D721Med (cell line): ENCODE results near the gene RASSF4.

Experiments used
- DNase-seq: peaks from one replicate; pipeline ENCODE4 v3.0.0; 2011; ENCODE audit warnings: low spot score; ENCODE audit not compliant: insufficient read length
- FAIRE-seq: peaks from 2 replicates; lab custom pipeline; 2011; peaks lifted over from hg19 to GRCh38; lab: Jason Lieb, UNC
- CTCF ChIP-seq: IDR thresholded peaks from 2 replicates; pipeline ENCODE4 v1.5.1; 2012; ENCODE audit warnings: mild to moderate bottlenecking, control low read depth; ENCODE audit not compliant: insufficient read depth; ENCODE audit errors: missing control alignments

RASSF4 gene

DNA sequence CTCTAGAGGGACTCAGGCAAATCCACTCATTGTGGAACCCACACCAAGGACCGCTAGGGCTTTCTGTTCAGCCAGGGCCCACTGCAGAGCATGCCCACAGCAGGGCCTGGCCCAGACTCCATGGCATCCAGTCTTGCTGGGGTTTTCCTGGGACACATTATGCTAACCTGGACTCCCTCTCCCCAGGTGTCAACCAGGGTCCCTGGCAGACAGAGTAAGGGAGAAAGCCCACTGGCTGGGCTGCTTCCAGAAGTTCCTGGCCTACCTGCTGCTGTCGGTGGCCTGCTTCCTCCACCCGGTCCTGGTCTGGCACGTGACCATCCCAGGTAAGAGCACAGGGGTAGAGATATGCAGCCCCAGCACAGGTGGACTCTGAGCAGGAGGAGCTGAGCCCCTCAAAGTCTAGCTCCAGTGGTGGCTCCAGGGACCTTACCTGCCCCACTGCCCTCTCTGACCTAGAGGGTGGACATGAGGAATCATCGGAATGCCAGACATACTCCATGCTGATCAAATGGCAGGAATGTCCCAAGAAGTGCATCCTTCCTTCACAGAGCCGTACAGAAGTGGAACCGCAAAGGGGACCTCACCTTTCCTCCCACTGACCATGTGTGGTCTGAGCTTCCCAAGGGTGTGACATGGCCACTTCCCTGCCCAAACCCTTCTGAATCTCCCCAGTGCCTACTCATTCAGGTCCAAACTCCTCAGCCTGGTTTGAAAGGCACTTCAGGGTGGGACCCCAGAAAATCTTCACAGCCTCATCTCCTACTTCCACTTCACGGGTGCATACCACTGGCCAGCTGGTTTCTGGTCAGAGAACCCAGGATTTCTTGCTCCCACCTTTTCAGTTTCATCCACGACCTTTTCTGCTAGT, 25.9 kb upstream of the RASSF4 start:
- no peak for FAIRE-seq
- TF ChIP-seq CTCF, result no peak
- no peak for DNase-seq

- FAIRE-seq, result no peak
- TF ChIP-seq CTCF, result no peak
- no peak for DNase-seq
Observed at GRCh38 chr10:44934416-44935200, 25.0 kb upstream of the RASSF4 start.

- DNase-seq, result no peak
- no peak for FAIRE-seq
- TF ChIP-seq CTCF, result no peak
Observed at GRCh38 chr10:44935201-44935965, 24.2 kb upstream of the RASSF4 start.

- DNase-seq (no peak), FAIRE-seq (no peak)
- no peak for TF ChIP-seq CTCF
Observed at GRCh38 chr10:44935966-44936295, 23.7 kb upstream of the RASSF4 start.

DNA sequence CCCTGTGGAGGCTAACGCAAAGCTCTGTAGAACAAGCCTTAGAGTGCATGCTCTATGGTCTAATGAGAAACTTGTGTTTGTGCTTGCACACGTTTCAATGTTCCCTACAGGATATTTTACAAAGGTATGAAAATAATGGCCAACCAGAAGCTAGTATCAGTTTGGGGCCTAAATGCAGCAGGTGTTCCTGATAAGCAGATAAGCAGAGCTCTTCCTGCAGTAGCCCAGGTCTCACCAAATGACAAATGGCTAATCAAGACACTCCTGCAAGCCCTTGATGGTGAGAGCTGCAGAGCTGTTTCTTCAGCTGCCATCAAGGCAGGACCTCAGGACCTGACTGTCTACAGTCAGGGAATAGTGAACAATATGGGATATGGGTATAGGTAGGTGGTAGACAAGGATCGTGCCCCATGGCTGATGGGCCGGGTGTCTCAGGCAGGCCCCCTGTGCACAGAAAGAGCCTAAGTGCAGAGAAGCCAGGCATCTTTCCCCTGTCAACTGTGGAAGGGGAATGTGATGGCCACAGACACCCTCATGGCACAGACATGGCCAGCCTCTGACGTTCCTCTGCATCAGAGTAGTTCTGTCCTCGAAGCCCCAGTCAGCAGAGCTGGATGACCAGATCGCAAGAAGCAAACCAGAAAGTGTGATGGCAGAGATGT, 23.2 kb upstream of the RASSF4 start:
- TF ChIP-seq CTCF, result no peak
- DNase-seq (no peak), FAIRE-seq (no peak)

DNA sequence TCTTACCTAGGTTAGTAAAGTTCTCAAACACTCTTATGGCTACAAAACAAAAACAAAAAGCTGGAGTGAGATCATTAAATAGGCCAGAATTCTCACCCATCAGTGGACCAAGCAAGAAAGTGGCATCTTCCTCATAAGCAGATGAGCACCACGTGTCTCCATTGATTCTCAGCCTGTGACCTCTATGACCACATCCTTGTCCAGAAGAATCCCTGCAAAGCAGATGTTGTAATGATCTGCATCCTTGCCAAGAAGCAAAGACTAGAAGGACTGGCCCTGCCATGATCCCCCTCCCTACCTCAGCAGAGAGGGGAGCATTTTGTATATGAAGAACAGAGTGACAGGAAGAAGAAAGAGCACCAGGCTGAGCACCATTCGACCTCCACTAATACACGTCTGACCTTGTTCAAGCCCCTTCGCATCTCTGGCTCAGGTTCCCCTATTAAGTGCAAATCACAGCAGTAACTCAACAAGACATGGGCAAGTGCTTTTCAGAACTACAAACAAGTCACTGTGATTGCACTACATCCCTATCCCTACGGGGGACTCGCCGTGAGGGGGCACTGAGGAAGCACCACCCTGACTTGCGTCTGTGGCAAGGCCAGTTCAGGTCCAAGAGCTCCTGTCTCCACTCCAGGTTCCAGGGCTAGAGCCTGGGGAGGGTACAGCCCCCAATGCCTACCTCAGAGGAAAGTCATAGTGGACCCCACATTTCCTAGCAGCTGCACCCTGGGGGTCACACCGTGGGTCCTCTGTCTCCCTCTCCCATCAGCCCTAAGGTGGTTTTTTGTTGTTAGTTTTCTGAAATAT, 22.2 kb upstream of the RASSF4 start:
- TF ChIP-seq CTCF, result no peak
- FAIRE-seq (no peak), DNase-seq (no peak)
